GM10266 (cell line): ENCODE results near the gene SRPRB.

Source experiments
- DNase-seq: peaks from one replicate; pipeline ENCODE4 v3.0.0; 2012; ENCODE audit errors: extremely low spot score
- TF ChIP-seq, protein P1 (sequence below): IDR thresholded peaks from 2 replicates; pipeline ENCODE4 v1.5.1; 2012; ENCODE audit warnings: mild to moderate bottlenecking, low read depth; ENCODE audit not compliant: control insufficient read depth, insufficient read depth; ENCODE audit errors: missing control alignments

Gene SRPRB

DNA sequence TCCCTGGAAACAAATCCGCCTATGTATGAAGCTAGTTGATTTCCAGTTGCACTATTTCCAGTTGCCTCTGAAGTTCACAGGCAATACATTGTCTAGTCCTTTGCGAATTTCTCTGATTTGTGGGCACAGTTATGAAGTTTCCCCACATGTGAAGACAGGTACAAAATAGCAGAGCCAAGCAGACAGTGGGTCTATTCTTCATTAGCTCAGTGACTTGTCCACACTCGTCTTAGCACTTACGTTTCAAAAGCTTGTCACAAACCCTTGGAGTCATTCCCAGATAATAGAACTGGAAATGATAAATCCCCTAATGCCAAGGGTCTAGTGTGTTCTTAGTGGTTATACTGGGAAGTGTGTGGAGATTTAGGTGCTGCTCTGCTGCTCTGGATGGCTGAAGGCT is 14.5 kb downstream of the SRPRB start:
- DNase-seq: no peak
- TF ChIP-seq, protein P1, sequence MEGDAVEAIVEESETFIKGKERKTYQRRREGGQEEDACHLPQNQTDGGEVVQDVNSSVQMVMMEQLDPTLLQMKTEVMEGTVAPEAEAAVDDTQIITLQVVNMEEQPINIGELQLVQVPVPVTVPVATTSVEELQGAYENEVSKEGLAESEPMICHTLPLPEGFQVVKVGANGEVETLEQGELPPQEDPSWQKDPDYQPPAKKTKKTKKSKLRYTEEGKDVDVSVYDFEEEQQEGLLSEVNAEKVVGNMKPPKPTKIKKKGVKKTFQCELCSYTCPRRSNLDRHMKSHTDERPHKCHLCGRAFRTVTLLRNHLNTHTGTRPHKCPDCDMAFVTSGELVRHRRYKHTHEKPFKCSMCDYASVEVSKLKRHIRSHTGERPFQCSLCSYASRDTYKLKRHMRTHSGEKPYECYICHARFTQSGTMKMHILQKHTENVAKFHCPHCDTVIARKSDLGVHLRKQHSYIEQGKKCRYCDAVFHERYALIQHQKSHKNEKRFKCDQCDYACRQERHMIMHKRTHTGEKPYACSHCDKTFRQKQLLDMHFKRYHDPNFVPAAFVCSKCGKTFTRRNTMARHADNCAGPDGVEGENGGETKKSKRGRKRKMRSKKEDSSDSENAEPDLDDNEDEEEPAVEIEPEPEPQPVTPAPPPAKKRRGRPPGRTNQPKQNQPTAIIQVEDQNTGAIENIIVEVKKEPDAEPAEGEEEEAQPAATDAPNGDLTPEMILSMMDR: no peak

DNA sequence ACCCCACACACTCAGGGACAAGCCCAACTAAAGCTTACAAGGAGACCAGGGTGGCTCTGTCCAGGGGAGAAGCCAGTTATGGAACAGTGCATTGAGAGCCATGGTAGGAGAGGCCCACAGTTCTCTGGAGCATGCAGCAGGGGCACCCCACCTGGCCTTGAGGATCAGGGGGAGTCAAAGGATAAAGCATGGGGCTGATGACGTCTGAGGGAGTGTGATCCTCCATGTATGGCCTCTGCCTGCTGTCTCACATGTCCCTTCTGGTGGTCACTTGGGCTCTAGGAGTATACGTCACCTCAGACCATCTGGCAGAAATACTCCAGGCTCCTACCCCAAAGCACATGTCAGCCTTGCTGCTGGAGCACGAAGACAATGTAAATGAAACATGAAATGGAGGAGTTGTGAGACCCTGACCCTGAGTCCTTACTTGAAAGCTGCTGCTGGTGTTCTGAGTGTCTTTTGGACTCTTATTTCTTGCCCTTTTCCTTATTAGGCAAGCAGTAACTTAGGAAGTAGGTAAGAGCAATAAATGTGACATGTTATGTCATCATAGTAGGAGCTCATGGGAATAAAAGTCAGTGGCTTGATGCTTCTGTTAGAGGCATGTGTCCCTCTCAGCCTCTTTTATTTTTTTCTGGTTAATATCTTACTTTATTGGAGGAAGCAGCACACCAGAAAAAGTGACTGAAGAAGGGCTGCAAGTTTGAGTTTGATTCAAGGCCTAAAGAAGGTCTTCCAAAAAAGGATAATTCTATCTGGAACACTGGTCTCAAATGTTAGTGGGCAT is 15.5 kb downstream of the SRPRB start:
- no peak for DNase-seq
- TF ChIP-seq, protein P1: no peak

DNA sequence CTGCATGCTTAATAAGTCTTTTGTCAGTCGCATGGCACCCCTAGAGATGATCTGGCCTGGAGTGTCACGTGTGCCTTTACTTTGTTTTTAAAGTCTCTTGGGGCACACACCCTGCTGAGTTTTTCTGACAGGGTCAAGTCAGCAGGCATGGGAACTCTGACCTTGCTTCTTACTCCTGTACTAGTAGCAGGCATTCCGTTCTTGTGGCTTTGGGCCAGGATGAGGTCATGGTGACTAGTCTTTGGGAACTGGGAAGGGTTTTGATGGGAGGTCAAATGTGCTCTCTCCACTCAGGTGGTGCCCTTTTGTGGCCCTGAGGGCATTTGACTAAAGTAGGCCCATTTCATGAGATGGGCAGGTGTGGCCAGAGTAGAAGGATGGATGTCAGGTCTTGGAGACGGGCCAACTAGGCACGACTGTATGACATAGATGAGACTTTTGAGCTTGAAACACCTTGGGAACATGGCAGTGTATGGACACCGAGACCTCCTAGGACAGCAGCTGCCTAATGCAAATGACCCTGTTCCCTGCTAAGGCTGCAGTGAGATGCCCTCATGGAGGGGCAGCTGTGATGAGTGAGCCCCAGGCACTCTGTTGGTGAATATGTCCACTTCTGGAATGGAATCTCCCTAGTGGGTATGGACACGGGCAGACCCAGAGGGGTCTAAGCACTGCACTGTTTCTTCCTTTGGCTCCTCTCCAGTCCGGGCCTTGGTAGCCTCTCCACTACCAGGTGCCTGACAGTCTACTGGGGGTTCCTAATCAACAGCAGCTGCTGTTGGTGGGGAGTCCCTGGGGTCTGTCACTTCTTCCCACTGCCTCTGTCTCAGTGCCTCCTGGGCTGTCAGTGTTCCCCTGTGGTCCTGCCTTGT is 16.4 kb downstream of the SRPRB start:
- no peak for DNase-seq
- TF ChIP-seq, protein P1: peak; percentile 28

DNA sequence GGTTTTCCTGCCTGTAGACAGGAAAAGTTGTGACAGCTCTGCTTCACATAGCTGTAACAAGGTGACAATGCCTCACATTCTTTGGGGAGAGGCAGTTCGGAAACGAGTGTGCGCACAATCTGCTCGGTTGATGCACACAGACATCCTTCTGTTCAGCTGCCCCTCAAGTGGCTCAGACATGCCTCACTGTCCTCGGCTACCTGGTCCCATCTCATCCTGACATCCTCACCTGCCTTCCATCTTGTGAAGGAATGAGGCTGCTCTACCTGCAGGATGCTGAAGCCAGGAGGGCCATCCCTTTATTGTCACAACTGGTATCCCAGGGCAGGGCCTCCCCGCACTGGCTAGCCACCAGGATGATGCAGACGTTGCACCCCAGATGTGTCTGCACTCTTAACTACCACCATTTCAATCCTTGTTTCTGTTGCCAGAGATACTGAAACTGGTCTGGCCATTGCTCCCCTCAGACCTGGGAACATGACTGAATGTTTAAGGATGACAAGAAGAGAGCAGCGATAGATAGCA is 19.4 kb downstream of the SRPRB start:
- TF ChIP-seq, protein P1: no peak
- DNase-seq: no peak

DNA sequence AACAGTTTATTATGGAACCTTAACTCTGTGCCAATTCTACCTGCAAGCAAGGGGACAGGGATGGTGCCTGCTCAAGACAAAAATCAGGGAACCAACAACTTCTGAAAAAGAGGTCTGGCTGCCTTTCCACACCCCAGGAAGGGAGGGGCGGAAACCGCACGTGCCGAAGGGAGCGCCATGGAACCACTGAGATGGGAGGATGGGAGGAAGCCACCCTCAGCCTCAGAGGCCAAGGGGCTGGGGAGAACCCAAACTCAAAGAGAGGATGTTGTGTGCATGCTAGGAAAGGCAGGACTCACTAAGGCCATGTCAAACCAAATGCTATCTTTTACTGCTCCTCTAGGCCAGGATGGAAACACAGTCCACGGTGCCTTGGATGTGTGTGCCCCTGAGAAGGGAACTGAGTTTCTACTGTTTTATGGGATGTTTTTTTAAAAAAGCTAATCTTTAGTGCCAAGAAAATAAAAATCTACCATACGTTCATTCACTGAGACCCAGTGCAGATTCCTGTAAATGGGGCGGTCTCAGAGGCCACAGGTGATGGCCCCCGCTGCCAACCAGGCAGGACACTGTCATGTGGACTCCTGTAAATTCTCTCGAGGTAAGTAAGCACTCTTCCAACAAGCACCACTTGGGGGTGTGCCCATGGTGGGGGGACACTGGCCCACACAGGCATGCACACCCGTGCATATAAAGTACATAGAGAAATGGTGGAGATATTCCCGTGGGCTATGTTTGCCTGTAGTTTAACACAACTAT is 20.5 kb downstream of the SRPRB start:
- TF ChIP-seq, protein P1: no peak
- no peak for DNase-seq

DNA sequence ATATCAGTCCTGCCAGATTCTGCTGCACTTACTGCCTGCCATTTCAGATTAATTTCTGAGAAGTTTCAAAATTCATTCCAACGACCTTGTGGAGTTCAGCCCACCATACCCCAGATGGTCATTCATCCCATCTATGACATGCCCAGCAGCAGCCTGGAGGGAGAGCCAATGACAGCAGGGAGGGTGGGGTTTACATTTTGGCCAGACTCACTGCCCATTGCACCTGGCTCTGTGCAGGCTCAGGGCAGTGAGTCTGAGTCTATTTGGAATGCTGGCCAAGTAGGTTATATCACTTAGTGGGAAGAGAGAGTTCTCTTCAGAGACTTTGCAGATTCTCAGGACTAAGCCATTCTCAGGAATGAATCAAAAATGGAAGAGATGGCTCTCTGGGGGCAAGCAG is 21.5 kb downstream of the SRPRB start:
- TF ChIP-seq, protein P1: no peak
- no peak for DNase-seq
